ENCODE data around the gene UCN2.

The UCN2 gene

DNA sequence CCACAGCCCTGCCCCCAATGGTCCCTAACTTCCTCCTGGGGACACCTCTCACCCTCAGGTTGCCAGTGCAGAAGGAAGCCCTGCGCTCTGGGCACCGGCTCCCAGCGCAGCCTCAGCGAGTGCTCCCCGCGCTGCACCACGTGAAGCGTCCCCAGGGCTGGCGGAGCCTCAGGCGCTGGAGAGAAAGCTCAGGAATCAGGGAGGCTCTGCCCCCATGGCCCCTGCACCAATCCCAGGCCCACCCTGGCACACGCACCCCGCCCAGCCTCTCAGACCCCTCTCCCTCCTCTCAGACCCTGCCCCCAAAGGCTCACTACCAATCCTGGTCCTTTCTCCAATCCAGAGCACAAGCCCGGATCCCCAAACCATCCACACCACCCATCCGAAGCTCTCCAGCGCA, 24.6 kb upstream of the UCN2 start:
- DNase-seq, result no peak

- DNase-seq, result no peak
These were observed 24.1 kb upstream of the UCN2 start for GRCh38 chr3:48587686-48588085.

DNA sequence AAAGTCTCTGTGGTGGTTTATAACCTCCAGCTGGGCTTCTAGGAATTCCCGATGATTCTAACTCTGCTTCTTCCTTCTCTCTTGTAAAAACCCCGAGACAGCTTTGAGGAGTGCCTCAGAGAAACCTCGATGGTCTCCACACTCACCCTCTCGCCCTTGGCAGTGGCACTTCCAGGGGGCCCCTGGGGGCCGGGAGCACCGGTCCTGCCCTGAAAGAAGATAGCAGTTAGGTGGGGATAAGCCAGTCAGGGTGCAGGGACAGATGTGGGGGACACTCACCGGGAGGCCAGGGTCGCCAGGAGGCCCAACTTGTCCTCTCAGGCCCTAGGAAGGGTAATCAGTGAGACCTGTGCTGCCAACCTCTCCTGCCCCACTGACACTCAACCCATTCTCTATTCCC, 21.8 kb upstream of the UCN2 start:
- no peak for DNase-seq

DNA sequence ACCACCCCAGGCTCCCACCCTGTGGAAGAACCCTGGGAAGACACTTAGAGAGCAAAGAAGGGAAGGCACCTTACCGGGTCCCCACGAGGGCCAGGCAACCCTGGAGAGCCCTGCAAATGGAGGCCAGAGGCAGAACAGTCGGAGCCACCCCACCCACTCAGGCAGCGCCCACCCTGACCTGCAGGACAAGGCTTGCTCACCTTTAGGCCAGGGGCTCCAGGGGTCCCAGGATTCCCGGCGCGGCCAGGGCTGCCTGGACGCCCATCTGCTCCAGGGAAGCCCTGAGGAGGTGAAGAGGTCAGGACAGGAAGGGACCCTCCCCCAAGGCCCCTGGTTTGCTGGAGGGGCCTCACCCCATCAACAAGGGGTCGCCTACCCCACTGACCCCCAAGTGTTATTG, 21.3 kb upstream of the UCN2 start:
- DNase-seq, result no peak

GRCh38 chr3:48581621-48582481, 18.3 kb upstream of the UCN2 start:
- DNase-seq, result no peak

- DNase-seq, result no peak
These were observed 13.1 kb upstream of the UCN2 start for GRCh38 chr3:48576647-48577046.

DNA sequence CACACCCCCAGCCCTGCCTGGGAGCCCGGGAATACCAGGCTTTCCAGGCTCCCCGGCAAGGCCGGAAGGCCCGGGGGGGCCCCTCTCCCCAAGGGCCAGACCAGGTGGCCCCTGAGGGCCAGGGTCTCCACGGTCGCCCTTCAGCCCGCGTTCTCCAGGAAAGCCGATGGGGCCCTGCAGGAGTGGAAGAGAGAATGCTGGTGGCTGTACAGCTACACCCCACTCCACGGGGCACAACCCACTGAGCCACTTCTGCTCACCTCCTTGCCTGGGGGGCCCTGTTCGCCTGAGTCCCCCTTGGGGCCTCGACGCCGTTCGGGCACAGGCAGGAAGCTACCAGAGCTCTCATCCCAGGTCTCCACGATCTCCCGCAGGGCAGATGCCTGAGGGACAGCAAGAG, 11.8 kb upstream of the UCN2 start:
- DNase-seq, result no peak

DNA sequence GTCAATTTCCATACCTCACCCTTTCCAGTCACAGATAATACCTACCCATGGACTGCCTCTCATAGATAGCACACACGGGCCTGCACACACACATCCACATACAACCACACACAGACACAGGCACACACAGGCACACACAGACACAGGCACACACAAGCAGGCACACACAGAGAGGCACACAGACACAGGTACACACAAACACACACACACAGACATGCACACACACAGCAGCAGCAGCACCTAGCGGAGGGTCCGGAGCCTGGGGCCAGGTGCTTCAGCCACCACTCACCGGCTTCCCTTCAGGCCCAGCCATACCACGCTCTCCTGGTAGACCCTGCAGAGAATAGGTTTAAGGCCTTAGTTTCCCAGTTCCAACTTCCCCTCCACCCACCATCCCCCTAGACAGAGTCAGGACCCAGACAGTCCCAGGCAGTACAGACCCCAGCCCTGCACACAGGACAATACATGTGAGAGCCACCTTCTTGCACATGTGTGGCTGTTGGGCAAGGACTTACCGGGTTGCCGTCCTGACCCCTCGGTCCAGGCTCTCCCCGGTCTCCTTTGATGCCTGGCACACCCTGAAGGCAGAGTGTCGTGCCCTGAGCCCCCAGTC, 10.5 kb upstream of the UCN2 start:
- DNase-seq, result no peak

- DNase-seq, result no peak
These were observed 8.9 kb upstream of the UCN2 start for GRCh38 chr3:48572517-48572916.

DNA sequence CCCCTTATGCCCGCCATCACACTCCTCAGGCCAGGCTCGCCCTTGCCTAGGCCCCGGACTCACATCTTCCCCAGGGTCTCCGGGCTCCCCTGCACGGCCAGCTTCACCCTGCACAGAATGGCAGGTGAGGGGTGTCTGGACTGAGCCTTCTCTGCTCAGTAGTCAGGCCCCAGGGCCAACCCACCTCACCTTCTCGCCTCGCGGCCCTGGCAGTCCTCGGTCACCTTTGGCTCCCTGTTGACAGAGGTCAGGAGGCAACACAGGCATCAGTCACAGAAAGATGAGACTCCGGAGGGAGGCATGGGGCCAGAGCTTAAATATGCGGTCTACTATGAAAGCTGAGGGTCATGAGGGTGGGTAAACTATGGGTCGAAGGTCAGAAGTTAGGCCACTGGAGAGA, 8.4 kb upstream of the UCN2 start:
- no peak for DNase-seq

DNA sequence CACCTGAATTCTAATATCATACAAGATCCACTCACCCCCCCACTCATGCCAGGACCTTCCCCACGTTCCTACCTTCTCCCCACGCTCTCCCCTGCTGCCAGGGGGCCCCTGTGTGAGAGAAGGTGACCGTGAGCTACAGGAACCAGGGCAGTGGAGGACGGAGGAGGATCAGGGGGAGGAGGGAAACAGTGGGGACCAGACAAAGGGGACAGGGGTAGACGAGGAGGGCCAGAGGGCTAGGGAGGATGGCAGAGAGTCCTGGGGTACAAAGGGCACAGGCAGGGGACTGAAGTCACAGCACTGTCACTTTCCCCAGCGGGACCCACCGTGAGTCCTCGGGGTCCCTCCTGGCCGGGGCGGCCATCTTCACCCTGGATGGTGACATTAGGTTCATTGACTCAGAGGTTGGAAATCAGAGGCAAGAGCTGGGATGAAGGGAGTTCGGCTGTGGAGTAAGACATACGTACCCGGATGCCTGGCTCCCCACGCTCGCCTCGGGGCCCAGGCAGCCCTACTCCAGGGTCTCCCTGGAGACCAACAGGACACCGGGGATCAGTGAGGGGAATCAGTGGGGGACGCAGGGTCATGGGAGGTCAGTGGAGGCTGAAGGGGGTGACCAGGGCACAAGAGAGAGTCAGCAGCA, 6.3 kb upstream of the UCN2 start:
- DNase-seq, result no peak

DNA sequence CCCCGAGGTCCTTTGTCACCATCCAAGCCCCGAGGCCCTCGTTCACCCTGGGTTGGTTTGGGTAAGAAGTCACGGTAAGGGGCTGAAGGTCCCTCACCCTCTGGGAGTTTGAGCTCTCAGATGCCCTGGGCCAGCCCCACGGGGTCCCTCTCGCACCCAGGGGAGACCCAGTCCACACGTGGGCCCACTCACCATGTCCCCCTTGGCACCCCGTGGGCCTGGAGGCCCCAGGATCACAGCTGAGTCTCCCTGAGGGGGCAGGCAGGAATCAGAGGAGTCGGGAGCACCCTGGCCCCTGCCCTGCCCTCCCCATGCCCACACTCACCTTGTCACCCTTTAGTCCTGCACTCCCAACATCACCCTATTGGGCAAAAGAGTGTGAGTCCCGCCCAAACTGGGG, 5.8 kb upstream of the UCN2 start:
- DNase-seq, result no peak

- no peak for DNase-seq
These were observed 4.9 kb upstream of the UCN2 start for GRCh38 chr3:48568476-48568875.

DNA sequence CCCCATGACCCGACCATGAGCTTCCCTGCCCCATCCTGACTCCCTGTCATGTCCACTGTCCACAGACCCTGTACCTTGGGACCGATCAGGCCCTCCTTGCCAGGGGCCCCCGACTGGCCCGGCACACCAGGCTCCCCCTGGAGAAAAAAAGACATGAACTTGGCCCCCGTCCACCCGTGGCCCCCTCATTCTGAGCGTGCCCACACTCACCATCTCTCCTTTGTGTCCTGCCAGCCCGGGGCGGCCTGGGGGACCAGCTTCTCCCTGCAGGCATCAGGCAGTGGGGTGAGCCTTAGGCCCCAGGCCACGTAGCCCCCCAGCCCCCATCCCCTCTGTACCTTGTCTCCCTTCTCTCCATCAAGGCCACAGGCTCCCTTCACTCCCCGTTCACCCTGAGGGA, 3.9 kb upstream of the UCN2 start:
- no peak for DNase-seq

DNA sequence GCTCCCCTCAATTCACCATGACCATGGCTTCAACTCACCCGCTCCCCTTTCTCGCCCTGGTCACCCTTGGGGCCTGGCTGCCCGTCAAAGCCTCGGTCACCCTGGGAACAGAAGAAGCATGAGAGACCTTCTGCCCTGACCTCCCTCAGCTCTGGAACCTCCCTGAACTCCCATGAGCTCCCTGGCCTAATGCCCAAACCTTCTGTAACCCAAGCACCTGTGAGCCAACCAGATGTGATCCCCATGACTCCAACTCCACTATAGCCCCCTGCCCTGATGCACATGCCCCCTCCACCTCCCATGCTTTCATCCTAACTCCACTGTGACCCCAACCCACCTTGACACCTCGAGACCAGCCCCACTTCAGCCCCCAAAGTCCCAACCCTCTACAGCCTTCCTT, 3.5 kb upstream of the UCN2 start:
- no peak for DNase-seq

- no peak for DNase-seq
These were observed 2.8 kb upstream of the UCN2 start for GRCh38 chr3:48566401-48566760.

- DNase-seq, result peak; percentile 40
These were observed 2.2 kb upstream of the UCN2 start for GRCh38 chr3:48565591-48566400.

DNA sequence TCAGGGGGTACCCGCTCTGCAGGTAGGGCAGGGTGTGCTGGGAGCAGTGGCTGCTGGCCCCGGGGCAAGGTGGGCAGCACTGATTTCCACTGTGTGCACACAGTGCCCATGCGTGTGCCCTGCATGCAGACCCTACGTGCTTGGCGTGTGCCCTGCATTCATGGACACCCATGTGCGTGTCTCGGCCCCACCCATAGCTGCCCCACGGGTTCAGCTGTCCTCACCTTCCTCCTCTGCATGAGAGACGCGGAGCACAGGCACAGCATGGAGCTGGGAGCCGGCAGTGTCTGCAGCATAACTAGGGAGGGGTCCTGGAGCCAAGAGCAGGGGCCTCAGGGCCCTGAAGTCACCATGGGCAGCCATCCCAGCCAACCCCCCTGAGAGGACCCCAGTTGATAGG, 1.6 kb upstream of the UCN2 start:
- DNase-seq, result no peak

- DNase-seq, result no peak
These were observed 1.1 kb upstream of the UCN2 start for GRCh38 chr3:48564667-48565066.

DNA sequence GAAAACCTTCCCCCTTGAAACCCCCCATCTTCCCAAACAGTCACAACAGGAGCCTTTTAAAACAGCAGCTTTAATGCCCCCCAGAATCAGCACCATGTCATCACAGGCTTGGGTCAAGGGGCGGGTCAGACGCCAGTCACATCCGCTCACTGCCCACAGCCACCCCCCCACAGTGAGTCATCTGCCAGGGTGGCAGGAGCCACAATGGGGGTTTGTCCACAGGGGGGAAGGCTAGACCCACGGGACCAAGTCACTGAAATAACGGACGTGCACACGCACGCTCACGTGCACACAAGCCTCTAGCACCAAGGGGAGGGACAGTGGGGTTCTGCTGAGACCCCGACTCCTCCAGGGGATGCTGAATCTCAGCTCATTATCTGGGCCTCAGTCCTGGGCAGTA, 441 bp upstream of the UCN2 start:
- peak; percentile 50 for DNase-seq

DNA sequence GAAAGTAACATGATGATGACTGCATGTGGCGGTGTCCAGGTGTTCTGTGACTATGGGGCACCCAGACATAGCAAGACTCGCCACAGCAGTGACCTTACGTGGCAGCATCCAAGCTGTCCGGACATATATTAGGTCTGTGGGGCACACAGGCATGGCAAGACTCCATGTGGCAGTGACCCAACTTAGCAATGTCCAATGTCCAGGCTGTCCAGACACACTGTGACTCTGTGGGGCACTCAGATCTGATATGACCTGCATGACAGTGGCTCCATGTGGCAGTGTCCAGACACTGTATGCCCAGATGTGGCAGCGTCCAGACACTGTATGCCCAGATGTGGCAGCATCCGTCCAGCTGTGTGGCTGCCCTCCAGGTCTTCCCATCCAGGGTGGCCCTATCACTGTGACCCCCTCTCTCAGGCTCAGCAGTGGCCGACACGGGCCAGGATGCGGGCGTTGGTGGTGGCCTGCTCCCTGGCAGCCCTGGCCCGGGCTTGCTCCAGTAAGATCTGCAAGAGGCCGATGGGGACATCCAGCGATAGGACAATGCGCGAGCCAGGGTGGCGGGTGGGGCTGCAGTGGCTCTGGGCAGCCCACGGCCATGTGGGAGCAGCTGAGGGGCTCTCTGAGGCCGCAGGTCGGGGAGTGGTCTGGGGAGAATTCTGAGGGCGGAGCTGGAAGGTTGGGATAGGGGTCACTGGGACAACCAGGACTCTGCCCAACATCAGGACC, 1.1 kb downstream of the UCN2 start:
- no peak for DNase-seq

DNA sequence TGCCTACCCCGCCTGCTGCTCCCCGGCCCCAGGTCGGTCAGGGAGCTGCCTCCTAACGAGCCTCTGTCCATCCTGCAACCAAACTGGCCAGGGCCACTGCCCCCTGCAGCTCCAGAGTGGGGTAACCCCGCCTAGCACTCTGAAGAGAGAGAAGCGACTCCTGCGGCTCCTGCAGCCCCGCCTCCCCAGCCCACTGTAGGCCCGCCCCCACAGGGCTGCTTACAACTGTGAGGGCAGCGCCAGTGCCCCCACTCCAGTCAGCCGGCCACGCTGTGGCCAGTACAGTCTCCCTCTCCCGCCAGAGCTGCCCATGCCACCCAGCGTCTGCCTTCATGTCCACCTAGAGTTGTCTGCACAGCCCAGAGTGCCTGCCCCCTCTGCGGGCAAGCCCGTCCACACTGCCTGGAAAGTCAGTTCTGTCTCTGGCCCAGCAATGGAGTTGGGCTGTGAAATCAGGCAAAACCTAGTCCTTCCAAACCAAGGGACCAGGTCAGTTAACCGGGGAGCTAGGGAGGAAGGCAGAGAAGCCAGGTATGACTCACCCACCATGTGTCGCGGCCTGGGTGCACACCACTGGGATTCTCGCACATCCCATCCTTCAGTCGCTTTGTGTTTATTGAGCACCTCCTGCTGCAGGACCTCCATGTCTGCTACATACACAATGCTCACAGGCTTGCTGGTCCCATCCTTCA, 2.4 kb downstream of the UCN2 start:
- peak; percentile 12 for DNase-seq
